Measurements from ENCODE around the gene TMTC2.

TMTC2 gene

DNA sequence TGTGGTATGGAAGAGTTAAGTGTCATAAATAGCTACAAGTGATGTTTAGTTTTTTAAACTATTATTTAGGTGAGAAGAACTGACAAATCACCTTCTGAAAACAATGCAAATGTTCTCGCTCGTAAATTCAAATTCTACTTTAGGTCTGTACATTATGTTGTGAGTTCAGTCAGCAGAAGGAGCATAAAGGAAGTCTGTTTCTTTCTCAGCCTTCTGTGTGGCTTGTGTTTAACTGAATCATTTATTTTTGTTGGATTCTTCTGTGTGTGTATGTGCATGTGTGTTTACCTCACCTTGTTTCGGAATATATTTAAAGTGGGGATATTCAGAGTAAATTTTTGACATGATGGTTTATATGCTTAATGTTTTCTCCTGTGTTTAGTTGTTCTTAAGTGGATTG is 285.9 kb downstream of the TMTC2 start (continued):
- TF ChIP-seq, protein P1, sequence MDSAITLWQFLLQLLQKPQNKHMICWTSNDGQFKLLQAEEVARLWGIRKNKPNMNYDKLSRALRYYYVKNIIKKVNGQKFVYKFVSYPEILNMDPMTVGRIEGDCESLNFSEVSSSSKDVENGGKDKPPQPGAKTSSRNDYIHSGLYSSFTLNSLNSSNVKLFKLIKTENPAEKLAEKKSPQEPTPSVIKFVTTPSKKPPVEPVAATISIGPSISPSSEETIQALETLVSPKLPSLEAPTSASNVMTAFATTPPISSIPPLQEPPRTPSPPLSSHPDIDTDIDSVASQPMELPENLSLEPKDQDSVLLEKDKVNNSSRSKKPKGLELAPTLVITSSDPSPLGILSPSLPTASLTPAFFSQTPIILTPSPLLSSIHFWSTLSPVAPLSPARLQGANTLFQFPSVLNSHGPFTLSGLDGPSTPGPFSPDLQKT (IDR thresholded peaks at IDR 0.05; ENCODE audit: borderline replicate concordance, low read depth, low read length), result no peak

DNA sequence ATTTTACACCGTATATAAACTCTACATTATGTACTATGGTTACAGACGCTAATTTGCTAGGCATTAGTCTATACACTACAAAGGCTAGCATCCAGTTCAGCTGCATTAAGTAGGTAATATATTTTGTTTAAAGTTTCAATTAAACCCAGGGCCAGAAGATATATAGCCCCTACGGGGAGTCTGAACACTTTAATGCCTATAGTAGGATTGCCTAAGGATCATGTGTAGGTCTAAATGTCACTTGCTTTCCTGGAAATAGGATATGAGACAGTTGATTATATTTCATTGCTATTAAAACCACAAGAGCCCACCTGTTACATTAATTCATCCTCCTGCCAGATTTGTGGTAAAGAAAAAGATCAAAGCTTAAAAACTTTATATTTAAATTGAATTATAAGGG is 286.9 kb downstream of the TMTC2 start:
- CTCF ChIA-PET, result no interaction called here
- Histone ChIP-seq H3K36me3 (ENCODE audit: control insufficient read depth in 2 of 2, insufficient read depth in 1 of 2, low read length in 2 of 2) (no peaks in the 10 kb centered on the region), H3K9me3 (ENCODE audit: control insufficient read depth, insufficient read depth, low read depth, low read length) (no peaks in the 10 kb centered on the region), H3K4me3 (ENCODE audit: low read depth, low read length) (no peak overlapping the region), H3K4me1 (ENCODE audit: control insufficient read depth, insufficient read depth, low read length) (peaks cover 9% of the 10 kb centered on the region), H3K27ac (ENCODE audit: extremely low read depth, low read depth, low read length) (no peak overlapping the region)
- POLR2A ChIA-PET, result no interaction called here
- TF ChIP-seq ZNF37A (tag by site-specific recombination; IDR thresholded peaks at IDR 0.05) (no peak), WT1 (tag by site-specific recombination; IDR thresholded peaks at IDR 0.05) (no peak), SCRT2 (tag by site-specific recombination; IDR thresholded peaks at IDR 0.05) (peak; percentile 37; the same call in 1 of the 2 replicates), SALL2 (tag by site-specific recombination; IDR thresholded peaks at IDR 0.05; ENCODE audit: borderline replicate concordance) (no peak), ZNF76 (tag by site-specific recombination; IDR thresholded peaks at IDR 0.05; ENCODE audit: borderline replicate concordance, low read depth) (no peak)
- TF ChIP-seq, protein P2, sequence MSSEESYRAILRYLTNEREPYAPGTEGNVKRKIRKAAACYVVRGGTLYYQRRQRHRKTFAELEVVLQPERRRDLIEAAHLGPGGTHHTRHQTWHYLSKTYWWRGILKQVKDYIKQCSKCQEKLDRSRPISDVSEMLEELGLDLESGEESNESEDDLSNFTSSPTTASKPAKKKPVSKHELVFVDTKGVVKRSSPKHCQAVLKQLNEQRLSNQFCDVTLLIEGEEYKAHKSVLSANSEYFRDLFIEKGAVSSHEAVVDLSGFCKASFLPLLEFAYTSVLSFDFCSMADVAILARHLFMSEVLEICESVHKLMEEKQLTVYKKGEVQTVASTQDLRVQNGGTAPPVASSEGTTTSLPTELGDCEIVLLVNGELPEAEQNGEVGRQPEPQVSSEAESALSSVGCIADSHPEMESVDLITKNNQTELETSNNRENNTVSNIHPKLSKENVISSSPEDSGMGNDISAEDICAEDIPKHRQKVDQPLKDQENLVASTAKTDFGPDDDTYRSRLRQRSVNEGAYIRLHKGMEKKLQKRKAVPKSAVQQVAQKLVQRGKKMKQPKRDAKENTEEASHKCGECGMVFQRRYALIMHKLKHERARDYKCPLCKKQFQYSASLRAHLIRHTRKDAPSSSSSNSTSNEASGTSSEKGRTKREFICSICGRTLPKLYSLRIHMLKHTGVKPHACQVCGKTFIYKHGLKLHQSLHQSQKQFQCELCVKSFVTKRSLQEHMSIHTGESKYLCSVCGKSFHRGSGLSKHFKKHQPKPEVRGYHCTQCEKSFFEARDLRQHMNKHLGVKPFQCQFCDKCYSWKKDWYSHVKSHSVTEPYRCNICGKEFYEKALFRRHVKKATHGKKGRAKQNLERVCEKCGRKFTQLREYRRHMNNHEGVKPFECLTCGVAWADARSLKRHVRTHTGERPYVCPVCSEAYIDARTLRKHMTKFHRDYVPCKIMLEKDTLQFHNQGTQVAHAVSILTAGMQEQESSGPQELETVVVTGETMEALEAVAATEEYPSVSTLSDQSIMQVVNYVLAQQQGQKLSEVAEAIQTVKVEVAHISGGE (tag by site-specific recombination; conservative IDR thresholded peaks at IDR 0.05; ENCODE audit: low read depth), result no peak
- TF ChIP-seq, protein P3, sequence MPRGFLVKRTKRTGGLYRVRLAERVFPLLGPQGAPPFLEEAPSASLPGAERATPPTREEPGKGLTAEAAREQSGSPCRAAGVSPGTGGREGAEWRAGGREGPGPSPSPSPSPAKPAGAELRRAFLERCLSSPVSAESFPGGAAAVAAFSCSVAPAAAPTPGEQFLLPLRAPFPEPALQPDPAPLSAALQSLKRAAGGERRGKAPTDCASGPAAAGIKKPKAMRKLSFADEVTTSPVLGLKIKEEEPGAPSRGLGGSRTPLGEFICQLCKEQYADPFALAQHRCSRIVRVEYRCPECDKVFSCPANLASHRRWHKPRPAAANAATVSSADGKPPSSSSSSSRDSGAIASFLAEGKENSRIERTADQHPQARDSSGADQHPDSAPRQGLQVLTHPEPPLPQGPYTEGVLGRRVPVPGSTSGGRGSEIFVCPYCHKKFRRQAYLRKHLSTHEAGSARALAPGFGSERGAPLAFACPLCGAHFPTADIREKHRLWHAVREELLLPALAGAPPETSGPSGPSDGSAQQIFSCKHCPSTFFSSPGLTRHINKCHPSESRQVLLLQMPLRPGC (tag by site-specific recombination; IDR thresholded peaks at IDR 0.05), result no peak
- TF ChIP-seq, protein P4, sequence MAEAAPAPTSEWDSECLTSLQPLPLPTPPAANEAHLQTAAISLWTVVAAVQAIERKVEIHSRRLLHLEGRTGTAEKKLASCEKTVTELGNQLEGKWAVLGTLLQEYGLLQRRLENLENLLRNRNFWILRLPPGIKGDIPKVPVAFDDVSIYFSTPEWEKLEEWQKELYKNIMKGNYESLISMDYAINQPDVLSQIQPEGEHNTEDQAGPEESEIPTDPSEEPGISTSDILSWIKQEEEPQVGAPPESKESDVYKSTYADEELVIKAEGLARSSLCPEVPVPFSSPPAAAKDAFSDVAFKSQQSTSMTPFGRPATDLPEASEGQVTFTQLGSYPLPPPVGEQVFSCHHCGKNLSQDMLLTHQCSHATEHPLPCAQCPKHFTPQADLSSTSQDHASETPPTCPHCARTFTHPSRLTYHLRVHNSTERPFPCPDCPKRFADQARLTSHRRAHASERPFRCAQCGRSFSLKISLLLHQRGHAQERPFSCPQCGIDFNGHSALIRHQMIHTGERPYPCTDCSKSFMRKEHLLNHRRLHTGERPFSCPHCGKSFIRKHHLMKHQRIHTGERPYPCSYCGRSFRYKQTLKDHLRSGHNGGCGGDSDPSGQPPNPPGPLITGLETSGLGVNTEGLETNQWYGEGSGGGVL (tag by site-specific recombination; IDR thresholded peaks at IDR 0.05), result no peak

DNA sequence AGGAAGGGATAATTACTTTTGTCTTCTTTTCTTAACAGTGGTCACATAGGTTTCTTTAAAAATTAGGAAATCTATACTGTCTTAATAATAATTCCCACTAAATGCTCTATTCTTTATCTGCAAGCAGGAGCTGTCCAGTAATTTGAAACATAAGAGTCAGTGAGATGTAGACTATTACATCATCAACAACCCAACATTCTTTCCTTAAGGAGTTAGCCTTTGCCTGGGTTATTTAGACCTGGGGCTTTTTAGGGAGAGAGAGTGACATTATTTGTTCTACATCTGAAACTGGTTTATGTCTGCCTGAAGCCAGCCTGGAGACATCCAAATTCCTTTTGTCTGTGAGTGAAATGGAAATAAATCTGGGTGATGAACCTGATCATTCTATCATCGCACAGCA is 294.4 kb downstream of the TMTC2 start:
- H3K4me3 ChIP-seq (ENCODE audit: low read depth, low read length), result no peak overlapping the region
- H3K27ac ChIP-seq (ENCODE audit: extremely low read depth, low read depth, low read length), result no peak overlapping the region
- no peaks in the 10 kb centered on the region for H3K9me3 ChIP-seq (ENCODE audit: control insufficient read depth, insufficient read depth, low read depth, low read length)
- H3K4me1 ChIP-seq (ENCODE audit: control insufficient read depth, insufficient read depth, low read length), result no peaks in the 10 kb centered on the region
- TF ChIP-seq ZNF311 (tag by site-specific recombination; IDR thresholded peaks at IDR 0.05; ENCODE audit: borderline replicate concordance) (no peak), ZNF132 (tag by site-specific recombination; IDR thresholded peaks at IDR 0.05; ENCODE audit: borderline replicate concordance) (no peak), ZNF354C (tag by site-specific recombination; IDR thresholded peaks at IDR 0.05; ENCODE audit: borderline replicate concordance, low read depth) (no peak)
- TF ChIP-seq, protein P5, sequence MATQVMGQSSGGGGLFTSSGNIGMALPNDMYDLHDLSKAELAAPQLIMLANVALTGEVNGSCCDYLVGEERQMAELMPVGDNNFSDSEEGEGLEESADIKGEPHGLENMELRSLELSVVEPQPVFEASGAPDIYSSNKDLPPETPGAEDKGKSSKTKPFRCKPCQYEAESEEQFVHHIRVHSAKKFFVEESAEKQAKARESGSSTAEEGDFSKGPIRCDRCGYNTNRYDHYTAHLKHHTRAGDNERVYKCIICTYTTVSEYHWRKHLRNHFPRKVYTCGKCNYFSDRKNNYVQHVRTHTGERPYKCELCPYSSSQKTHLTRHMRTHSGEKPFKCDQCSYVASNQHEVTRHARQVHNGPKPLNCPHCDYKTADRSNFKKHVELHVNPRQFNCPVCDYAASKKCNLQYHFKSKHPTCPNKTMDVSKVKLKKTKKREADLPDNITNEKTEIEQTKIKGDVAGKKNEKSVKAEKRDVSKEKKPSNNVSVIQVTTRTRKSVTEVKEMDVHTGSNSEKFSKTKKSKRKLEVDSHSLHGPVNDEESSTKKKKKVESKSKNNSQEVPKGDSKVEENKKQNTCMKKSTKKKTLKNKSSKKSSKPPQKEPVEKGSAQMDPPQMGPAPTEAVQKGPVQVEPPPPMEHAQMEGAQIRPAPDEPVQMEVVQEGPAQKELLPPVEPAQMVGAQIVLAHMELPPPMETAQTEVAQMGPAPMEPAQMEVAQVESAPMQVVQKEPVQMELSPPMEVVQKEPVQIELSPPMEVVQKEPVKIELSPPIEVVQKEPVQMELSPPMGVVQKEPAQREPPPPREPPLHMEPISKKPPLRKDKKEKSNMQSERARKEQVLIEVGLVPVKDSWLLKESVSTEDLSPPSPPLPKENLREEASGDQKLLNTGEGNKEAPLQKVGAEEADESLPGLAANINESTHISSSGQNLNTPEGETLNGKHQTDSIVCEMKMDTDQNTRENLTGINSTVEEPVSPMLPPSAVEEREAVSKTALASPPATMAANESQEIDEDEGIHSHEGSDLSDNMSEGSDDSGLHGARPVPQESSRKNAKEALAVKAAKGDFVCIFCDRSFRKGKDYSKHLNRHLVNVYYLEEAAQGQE (tag by site-specific recombination; IDR thresholded peaks at IDR 0.05), result peak; percentile 66
- ChIA-PET CTCF (no interaction called here), POLR2A (no interaction called here)
- H3K36me3 ChIP-seq (ENCODE audit: control insufficient read depth in 2 of 2, insufficient read depth in 1 of 2, low read length in 2 of 2), result no peaks in the 10 kb centered on the region
